SK-N-SH treated with all-trans-retinoic acid at 6 μM for 48 hours (cell line): Measurements from ENCODE around the gene BACH1.

Experiments
- ATAC-seq: fragments of 200-7000 bp; cut with Tn5 transposase; 3 replicates; pipeline ENCODE4 v1.9.1; 2020; ENCODE audit warnings: mild to moderate bottlenecking, moderate library complexity
- BACH2 ChIP-seq: fragments of 250-450 bp; sonication (Bioruptor Pico); IDR thresholded peaks from 2 replicates; pipeline ENCODE4 v1.9.0; 2021; ENCODE audit warnings: mild to moderate bottlenecking, borderline replicate concordance
- CSDC2 ChIP-seq: fragments of 250-450 bp; sonication (Bioruptor Pico); IDR thresholded peaks from 2 replicates; pipeline ENCODE4 v1.5.0; 2020; ENCODE audit warnings: mild to moderate bottlenecking, moderate library complexity
- ESRRG ChIP-seq: fragments of 250-450 bp; sonication (Bioruptor Pico); IDR thresholded peaks from 2 replicates; pipeline ENCODE4 v1.6.1; 2021; ENCODE audit warnings: mild to moderate bottlenecking
- GLIS3 ChIP-seq: fragments of 250-450 bp; sonication (Bioruptor Pico); IDR thresholded peaks from 2 replicates; pipeline ENCODE4 v1.5.0; 2020; ENCODE audit warnings: mild to moderate bottlenecking, moderate library complexity
- ISL1 ChIP-seq: fragments of 250-450 bp; sonication (Bioruptor Pico); IDR thresholded peaks from 2 replicates; pipeline ENCODE4 v2.1.2; 2022; ENCODE audit warnings: mild to moderate bottlenecking, moderate library complexity
- OSR1 ChIP-seq: fragments of 250-450 bp; sonication (Bioruptor Pico); IDR thresholded peaks from 2 replicates; pipeline ENCODE4 v1.8.0; 2022; ENCODE audit warnings: moderate library complexity, mild to moderate bottlenecking, inconsistent platforms
- PPARA ChIP-seq: fragments of 250-450 bp; sonication (Bioruptor Pico); IDR thresholded peaks from 2 replicates; pipeline ENCODE4 v1.5.0; 2020; ENCODE audit warnings: mild to moderate bottlenecking, borderline replicate concordance
- RARB ChIP-seq: fragments of 250-450 bp; sonication (Bioruptor Pico); IDR thresholded peaks from 2 replicates; pipeline ENCODE4 v1.8.0; 2021; ENCODE audit warnings: mild to moderate bottlenecking, moderate library complexity
- SNAI2 ChIP-seq: fragments of 250-450 bp; sonication (Bioruptor Pico); IDR thresholded peaks from 2 replicates; pipeline ENCODE4 v1.5.0; 2020; ENCODE audit warnings: mild to moderate bottlenecking, moderate library complexity
- TCF4 ChIP-seq: fragments of 250-450 bp; sonication (Bioruptor Pico); IDR thresholded peaks from 2 replicates; pipeline ENCODE4 v1.8.0; 2021; ENCODE audit warnings: mild to moderate bottlenecking, moderate library complexity, borderline replicate concordance
- ZC3H10 ChIP-seq: fragments of 250-450 bp; sonication (Bioruptor Pico); IDR thresholded peaks from 2 replicates; pipeline ENCODE4 v1.5.1; 2021; ENCODE audit warnings: mild to moderate bottlenecking, moderate library complexity
- ZFP3 ChIP-seq: fragments of 250-450 bp; sonication (Bioruptor Pico); IDR thresholded peaks from 2 replicates; pipeline ENCODE4 v1.5.0; 2020; ENCODE audit warnings: mild to moderate bottlenecking, moderate library complexity
- ZFP30 ChIP-seq: fragments of 450-650 bp; formaldehyde crosslinking; IDR thresholded peaks from 2 replicates; pipeline ENCODE4 v1.5.0; 2022; ENCODE audit warnings: mild to moderate bottlenecking, moderate library complexity
- ZNF565 ChIP-seq: fragments of 450-650 bp; formaldehyde crosslinking; conservative IDR thresholded peaks from 2 replicates; pipeline ENCODE4 v1.5.0; 2020; ENCODE audit warnings: low read depth, mild to moderate bottlenecking, moderate library complexity
- ZNF70 ChIP-seq: fragments of 450-650 bp; formaldehyde crosslinking; IDR thresholded peaks from 2 replicates; pipeline ENCODE4 v1.5.0; 2020; ENCODE audit warnings: mild to moderate bottlenecking, moderate library complexity
- ZNF8 ChIP-seq: fragments of 450-650 bp; formaldehyde crosslinking; IDR thresholded peaks from 2 replicates; pipeline ENCODE4 v1.5.0; 2020; ENCODE audit warnings: mild to moderate bottlenecking, moderate library complexity
- TF ChIP-seq, protein P1 (sequence below): fragments of 250-450 bp; sonication (Bioruptor Pico); IDR thresholded peaks from 2 replicates; pipeline ENCODE4 v1.8.0; 2020; ENCODE audit warnings: mild to moderate bottlenecking, moderate library complexity, borderline replicate concordance
- TF ChIP-seq, protein P2 (sequence below): fragments of 250-450 bp; sonication (Bioruptor Pico); IDR thresholded peaks from 2 replicates; pipeline ENCODE4 v1.8.0; 2021; ENCODE audit warnings: low read depth, mild to moderate bottlenecking, moderate library complexity, borderline replicate concordance
- TF ChIP-seq, protein P3 (sequence below): fragments of 250-450 bp; sonication (Bioruptor Pico); IDR thresholded peaks from 2 replicates; pipeline ENCODE4 v1.5.0; 2020; ENCODE audit warnings: mild to moderate bottlenecking, moderate library complexity
- TF ChIP-seq, protein P4 (sequence below): fragments of 250-450 bp; sonication (Bioruptor Pico); IDR thresholded peaks from 2 replicates; pipeline ENCODE4 v1.5.1; 2020; ENCODE audit warnings: low read depth, mild to moderate bottlenecking, moderate library complexity
- TF ChIP-seq, protein P5 (sequence below): fragments of 250-450 bp; sonication (Bioruptor Pico); IDR thresholded peaks from 2 replicates; pipeline ENCODE4 v1.5.1; 2021; ENCODE audit warnings: mild to moderate bottlenecking, moderate library complexity

BACH1 gene

DNA sequence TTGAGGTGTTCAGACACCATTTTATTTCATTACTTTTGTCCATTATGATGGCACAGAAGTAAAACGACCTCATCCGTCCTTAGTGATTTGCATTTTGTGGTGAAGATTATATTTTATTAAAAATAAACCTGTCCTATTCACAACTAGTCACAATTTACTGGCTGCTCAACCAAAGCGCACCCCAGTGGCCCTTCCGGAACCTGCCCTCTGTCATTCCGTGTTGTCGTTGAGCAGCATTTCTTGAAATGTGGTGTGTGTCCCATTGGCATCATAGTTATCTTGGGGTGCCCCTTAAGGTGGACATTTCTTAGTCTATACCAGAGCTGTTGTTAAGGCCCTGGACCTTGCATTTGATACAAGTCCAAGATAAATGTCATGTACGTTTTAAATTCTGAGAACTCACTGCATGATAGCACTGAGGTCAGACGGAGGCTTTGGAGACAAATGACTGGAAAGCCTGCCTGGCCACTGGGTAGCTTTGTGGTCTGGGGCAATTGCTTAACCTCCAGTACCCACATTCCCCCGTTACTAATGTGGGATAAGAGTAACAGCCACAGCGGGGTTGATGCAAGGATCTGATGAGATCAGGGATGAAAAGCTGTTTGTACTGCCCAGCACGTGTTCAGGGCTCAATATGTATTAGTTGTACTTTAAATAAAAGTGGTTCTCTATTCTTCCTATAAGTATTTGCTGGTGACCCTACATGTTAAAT is 36.2 kb downstream of the BACH1 start:
- no peak for ATAC-seq
- TF ChIP-seq, protein P1, sequence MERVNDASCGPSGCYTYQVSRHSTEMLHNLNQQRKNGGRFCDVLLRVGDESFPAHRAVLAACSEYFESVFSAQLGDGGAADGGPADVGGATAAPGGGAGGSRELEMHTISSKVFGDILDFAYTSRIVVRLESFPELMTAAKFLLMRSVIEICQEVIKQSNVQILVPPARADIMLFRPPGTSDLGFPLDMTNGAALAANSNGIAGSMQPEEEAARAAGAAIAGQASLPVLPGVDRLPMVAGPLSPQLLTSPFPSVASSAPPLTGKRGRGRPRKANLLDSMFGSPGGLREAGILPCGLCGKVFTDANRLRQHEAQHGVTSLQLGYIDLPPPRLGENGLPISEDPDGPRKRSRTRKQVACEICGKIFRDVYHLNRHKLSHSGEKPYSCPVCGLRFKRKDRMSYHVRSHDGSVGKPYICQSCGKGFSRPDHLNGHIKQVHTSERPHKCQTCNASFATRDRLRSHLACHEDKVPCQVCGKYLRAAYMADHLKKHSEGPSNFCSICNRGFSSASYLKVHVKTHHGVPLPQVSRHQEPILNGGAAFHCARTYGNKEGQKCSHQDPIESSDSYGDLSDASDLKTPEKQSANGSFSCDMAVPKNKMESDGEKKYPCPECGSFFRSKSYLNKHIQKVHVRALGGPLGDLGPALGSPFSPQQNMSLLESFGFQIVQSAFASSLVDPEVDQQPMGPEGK (CRISPR knock-in tag), result no peak
- TF ChIP-seq TCF4 (no peak), ZFP3 (CRISPR knock-in tag) (no peak), OSR1 (CRISPR knock-in tag) (no peak), ZNF70 (no peak), ISL1 (CRISPR knock-in tag) (no peak), CSDC2 (CRISPR knock-in tag) (no peak), GLIS3 (CRISPR knock-in tag) (no peak), SNAI2 (CRISPR knock-in tag) (no peak), ZNF8 (no peak), ESRRG (no peak), ZC3H10 (CRISPR knock-in tag) (no peak), PPARA (CRISPR knock-in tag) (no peak), ZNF565 (no peak)
- TF ChIP-seq, protein P2, sequence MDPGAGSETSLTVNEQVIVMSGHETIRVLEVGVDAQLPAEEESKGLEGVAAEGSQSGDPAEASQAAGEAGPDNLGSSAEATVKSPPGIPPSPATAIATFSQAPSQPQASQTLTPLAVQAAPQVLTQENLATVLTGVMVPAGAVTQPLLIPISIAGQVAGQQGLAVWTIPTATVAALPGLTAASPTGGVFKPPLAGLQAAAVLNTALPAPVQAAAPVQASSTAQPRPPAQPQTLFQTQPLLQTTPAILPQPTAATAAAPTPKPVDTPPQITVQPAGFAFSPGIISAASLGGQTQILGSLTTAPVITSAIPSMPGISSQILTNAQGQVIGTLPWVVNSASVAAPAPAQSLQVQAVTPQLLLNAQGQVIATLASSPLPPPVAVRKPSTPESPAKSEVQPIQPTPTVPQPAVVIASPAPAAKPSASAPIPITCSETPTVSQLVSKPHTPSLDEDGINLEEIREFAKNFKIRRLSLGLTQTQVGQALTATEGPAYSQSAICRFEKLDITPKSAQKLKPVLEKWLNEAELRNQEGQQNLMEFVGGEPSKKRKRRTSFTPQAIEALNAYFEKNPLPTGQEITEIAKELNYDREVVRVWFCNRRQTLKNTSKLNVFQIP (CRISPR knock-in tag), result no peak
- TF ChIP-seq, protein P3, sequence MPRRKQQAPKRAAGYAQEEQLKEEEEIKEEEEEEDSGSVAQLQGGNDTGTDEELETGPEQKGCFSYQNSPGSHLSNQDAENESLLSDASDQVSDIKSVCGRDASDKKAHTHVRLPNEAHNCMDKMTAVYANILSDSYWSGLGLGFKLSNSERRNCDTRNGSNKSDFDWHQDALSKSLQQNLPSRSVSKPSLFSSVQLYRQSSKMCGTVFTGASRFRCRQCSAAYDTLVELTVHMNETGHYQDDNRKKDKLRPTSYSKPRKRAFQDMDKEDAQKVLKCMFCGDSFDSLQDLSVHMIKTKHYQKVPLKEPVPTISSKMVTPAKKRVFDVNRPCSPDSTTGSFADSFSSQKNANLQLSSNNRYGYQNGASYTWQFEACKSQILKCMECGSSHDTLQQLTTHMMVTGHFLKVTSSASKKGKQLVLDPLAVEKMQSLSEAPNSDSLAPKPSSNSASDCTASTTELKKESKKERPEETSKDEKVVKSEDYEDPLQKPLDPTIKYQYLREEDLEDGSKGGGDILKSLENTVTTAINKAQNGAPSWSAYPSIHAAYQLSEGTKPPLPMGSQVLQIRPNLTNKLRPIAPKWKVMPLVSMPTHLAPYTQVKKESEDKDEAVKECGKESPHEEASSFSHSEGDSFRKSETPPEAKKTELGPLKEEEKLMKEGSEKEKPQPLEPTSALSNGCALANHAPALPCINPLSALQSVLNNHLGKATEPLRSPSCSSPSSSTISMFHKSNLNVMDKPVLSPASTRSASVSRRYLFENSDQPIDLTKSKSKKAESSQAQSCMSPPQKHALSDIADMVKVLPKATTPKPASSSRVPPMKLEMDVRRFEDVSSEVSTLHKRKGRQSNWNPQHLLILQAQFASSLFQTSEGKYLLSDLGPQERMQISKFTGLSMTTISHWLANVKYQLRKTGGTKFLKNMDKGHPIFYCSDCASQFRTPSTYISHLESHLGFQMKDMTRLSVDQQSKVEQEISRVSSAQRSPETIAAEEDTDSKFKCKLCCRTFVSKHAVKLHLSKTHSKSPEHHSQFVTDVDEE (CRISPR knock-in tag), result no peak

DNA sequence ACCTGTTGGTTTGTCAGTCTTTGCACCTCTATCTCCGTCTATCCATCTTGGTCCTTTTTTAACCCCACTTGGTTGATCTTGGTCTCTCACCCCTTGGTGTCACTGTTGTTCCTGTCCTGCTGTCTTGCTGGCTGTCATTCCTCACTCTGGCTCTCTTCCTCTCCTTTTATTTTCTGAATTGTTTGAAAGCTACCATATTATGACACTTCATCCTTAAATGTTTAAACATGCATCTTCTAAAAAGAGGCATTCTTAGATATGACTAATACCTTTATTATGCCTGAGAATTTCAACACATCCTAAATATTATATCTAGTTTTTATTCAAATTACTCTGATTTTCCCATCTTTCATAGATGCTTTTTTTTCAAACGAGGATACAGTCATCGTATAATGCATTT is 37.0 kb downstream of the BACH1 start:
- TF ChIP-seq ZFP30 (no peak), GLIS3 (CRISPR knock-in tag) (no peak), OSR1 (CRISPR knock-in tag) (no peak), RARB (CRISPR knock-in tag) (no peak), PPARA (CRISPR knock-in tag) (no peak), ZNF565 (no peak)
- TF ChIP-seq, protein P2 (CRISPR knock-in tag), result no peak
- TF ChIP-seq, protein P4, sequence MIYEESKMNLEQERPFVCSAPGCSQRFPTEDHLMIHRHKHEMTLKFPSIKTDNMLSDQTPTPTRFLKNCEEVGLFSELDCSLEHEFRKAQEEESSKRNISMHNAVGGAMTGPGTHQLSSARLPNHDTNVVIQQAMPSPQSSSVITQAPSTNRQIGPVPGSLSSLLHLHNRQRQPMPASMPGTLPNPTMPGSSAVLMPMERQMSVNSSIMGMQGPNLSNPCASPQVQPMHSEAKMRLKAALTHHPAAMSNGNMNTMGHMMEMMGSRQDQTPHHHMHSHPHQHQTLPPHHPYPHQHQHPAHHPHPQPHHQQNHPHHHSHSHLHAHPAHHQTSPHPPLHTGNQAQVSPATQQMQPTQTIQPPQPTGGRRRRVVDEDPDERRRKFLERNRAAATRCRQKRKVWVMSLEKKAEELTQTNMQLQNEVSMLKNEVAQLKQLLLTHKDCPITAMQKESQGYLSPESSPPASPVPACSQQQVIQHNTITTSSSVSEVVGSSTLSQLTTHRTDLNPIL (CRISPR knock-in tag), result no peak
- TF ChIP-seq, all 23 proteins: peak for 0
- ATAC-seq, result no peak

DNA sequence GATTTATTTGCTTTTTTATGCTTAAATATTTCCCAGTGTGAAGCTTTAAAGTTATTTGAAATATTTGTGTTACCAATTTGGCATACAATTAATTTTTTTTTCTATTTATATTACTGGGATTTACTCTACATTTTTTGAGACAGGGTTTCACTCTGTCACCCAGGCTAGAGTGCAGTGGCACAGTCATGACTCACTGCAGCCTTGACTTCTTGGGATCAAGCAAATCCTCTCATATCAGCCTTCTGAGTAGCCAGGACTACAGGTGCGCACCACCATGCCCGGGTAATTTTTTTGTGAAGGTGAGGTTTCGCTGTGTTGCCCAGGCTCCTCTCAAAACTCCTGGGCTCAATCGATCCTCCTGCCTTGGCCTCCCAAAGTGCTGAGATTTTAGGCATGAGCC is 39.5 kb downstream of the BACH1 start:
- no peak for ATAC-seq
- TF ChIP-seq ZNF565 (no peak), ESRRG (no peak), OSR1 (CRISPR knock-in tag) (no peak), PPARA (CRISPR knock-in tag) (no peak), CSDC2 (CRISPR knock-in tag) (no peak), GLIS3 (CRISPR knock-in tag) (no peak), BACH2 (CRISPR knock-in tag) (no peak)
- TF ChIP-seq, protein P1 (CRISPR knock-in tag), result no peak
- TF ChIP-seq, protein P2 (CRISPR knock-in tag), result no peak
- TF ChIP-seq, protein P5, sequence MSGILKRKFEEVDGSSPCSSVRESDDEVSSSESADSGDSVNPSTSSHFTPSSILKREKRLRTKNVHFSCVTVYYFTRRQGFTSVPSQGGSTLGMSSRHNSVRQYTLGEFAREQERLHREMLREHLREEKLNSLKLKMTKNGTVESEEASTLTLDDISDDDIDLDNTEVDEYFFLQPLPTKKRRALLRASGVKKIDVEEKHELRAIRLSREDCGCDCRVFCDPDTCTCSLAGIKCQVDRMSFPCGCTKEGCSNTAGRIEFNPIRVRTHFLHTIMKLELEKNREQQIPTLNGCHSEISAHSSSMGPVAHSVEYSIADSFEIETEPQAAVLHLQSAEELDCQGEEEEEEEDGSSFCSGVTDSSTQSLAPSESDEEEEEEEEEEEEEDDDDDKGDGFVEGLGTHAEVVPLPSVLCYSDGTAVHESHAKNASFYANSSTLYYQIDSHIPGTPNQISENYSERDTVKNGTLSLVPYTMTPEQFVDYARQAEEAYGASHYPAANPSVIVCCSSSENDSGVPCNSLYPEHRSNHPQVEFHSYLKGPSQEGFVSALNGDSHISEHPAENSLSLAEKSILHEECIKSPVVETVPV (CRISPR knock-in tag), result no peak
